ENCODE results near the gene ZNF619. TPM values are rescaled to one million over a fixed set of nuclear protein-coding genes. Genes with fewer than 3 reads are reported as not detected.

ZNF619 gene
- total and polyA plus RNA-seq, 9 of the 15 experiments (the other 6 are each of a cell fraction or from before 2014, with no cell fraction given) = 1.3 to 9.1 (median 6.3) TPM

DNA sequence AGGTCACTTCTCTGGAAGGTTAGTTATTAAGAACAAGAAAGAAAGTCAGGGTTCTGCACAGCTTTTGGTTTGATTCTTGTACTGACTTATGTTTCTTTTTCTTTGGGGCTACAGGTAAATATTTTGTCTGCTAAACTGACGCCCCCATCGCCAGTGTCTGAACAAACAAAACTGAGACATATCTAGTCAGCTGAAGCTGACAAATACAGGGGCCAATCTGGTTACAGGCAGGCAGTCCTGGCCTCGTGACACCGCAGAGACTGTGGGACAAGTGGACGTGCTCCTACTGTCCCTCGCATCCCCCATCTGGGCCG lies 24.4 kb upstream of the ZNF619 start (continued):
- TF ChIP-seq, protein P1, sequence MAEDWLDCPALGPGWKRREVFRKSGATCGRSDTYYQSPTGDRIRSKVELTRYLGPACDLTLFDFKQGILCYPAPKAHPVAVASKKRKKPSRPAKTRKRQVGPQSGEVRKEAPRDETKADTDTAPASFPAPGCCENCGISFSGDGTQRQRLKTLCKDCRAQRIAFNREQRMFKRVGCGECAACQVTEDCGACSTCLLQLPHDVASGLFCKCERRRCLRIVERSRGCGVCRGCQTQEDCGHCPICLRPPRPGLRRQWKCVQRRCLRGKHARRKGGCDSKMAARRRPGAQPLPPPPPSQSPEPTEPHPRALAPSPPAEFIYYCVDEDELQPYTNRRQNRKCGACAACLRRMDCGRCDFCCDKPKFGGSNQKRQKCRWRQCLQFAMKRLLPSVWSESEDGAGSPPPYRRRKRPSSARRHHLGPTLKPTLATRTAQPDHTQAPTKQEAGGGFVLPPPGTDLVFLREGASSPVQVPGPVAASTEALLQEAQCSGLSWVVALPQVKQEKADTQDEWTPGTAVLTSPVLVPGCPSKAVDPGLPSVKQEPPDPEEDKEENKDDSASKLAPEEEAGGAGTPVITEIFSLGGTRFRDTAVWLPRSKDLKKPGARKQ (CRISPR knock-in tag; IDR thresholded peaks at IDR 0.05) = no peak
- TF ChIP-seq CREM (IDR thresholded peaks at IDR 0.05; ENCODE audit: low read depth) = no peak
- no peak for TF ChIP-seq EP300 (IDR thresholded peaks at IDR 0.05; ENCODE audit: low read length)
- TF ChIP-seq ARID4B (CRISPR knock-in tag; IDR thresholded peaks at IDR 0.05) = no peak
- TF ChIP-seq ZC3H4 (CRISPR knock-in tag; IDR thresholded peaks at IDR 0.05; ENCODE audit: borderline replicate concordance) = 0 out of 2 replicates have a peak, but pooled peaks have one; percentile 75
- no peak for TF ChIP-seq POLR3G (IDR thresholded peaks at IDR 0.05; ENCODE audit: extremely low read depth, insufficient read length, insufficient replicate concordance)
- TF ChIP-seq KLF10 (CRISPR knock-in tag; IDR thresholded peaks at IDR 0.05) = no peak
- no peak for TF ChIP-seq CHD2 (IDR thresholded peaks at IDR 0.05; ENCODE audit: low read depth, low read length)
- no peak for TF ChIP-seq NUFIP1 (IDR thresholded peaks at IDR 0.05; ENCODE audit: partially characterized antibody)
- TF ChIP-seq TOE1 (IDR thresholded peaks at IDR 0.05; ENCODE audit: borderline replicate concordance) = peak; percentile 81
- TF ChIP-seq TOE1 (CRISPR knock-in tag; IDR thresholded peaks at IDR 0.05; ENCODE audit: borderline replicate concordance, low read depth) = no peak
- TF ChIP-seq, protein P2, sequence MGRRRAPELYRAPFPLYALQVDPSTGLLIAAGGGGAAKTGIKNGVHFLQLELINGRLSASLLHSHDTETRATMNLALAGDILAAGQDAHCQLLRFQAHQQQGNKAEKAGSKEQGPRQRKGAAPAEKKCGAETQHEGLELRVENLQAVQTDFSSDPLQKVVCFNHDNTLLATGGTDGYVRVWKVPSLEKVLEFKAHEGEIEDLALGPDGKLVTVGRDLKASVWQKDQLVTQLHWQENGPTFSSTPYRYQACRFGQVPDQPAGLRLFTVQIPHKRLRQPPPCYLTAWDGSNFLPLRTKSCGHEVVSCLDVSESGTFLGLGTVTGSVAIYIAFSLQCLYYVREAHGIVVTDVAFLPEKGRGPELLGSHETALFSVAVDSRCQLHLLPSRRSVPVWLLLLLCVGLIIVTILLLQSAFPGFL (CRISPR knock-in tag; IDR thresholded peaks at IDR 0.05) = peak; percentile 86; the same call in 1 of the 2 replicates
- TF ChIP-seq SMARCA4 (IDR thresholded peaks at IDR 0.05) = 0 out of 2 replicates have a peak, but pooled peaks have one; percentile 19

Measured in K562 (cell line).